H9 (cell line): Measurements from ENCODE around the gene ANKRD11. TPM values are rescaled to one million over a fixed set of nuclear protein-coding genes. Genes with fewer than 3 reads are reported as not detected.

Experiments
- DNase-seq: peaks from one replicate; pipeline ENCODE4 v3.0.0-alpha.2; 2017
- H2AFZ ChIP-seq: one replicate; pipeline ENCODE4 v1.6.1; 2013; ENCODE audit warnings: mild to moderate bottlenecking, low read length, control low read depth, moderate library complexity
- H2AK5ac ChIP-seq: 2 replicates; pipeline ENCODE4 v1.6.1; 2013; ENCODE audit warnings: low read length, control low read depth, mixed read lengths; ENCODE audit not compliant: insufficient read length
- H2BK120ac ChIP-seq: one replicate; pipeline ENCODE4 v1.6.1; 2013; ENCODE audit warnings: low read depth, mild to moderate bottlenecking, low read length, control low read depth, inconsistent platforms; ENCODE audit not compliant: poor library complexity, severe bottlenecking
- H2BK12ac ChIP-seq: 2 replicates; pipeline ENCODE4 v1.6.1; 2013; ENCODE audit warnings: low read length, control low read depth, mixed read lengths, low read depth; ENCODE audit not compliant: insufficient read length
- H2BK15ac ChIP-seq: 2 replicates; pipeline ENCODE4 v1.6.1; 2013; ENCODE audit warnings: low read depth, low read length, control low read depth
- H2BK20ac ChIP-seq: one replicate; pipeline ENCODE4 v1.6.1; 2013; ENCODE audit warnings: low read depth, mild to moderate bottlenecking, low read length, control low read depth, inconsistent platforms; ENCODE audit not compliant: poor library complexity, severe bottlenecking
- H2BK5ac ChIP-seq: 2 replicates; pipeline ENCODE4 v1.6.1; 2013; ENCODE audit warnings: low read length, control low read depth, mixed read lengths; ENCODE audit not compliant: insufficient read length
- H3K14ac ChIP-seq: 2 replicates; pipeline ENCODE4 v1.6.1; 2013; ENCODE audit warnings: low read length, control low read depth; ENCODE audit not compliant: insufficient read depth
- H3K18ac ChIP-seq: 2 replicates; pipeline ENCODE4 v1.6.1; 2013; ENCODE audit warnings: low read depth, mild to moderate bottlenecking, mixed read lengths, low read length, control low read depth; ENCODE audit not compliant: insufficient read length
- H3K23ac ChIP-seq: 2 replicates; pipeline ENCODE4 v1.6.1; 2013; ENCODE audit warnings: low read length, control low read depth, mixed read lengths, low read depth; ENCODE audit not compliant: insufficient read length
- H3K23me2 ChIP-seq: 2 replicates; pipeline ENCODE4 v1.6.1; 2013; ENCODE audit warnings: low read depth, mild to moderate bottlenecking, mixed read lengths, low read length, control low read depth; ENCODE audit not compliant: insufficient read length, poor library complexity, severe bottlenecking
- H3K27ac ChIP-seq: 2 replicates; pipeline ENCODE4 v1.5.1; 2013; ENCODE audit warnings: low read length, control low read depth, mixed read lengths, low read depth; ENCODE audit not compliant: insufficient read length
- H3K27me3 ChIP-seq: 2 replicates; pipeline ENCODE4 v1.6.1; 2013; ENCODE audit warnings: low read length, control low read depth, inconsistent platforms; ENCODE audit not compliant: insufficient read depth
- H3K4ac ChIP-seq: 2 replicates; pipeline ENCODE4 v1.6.1; 2013; ENCODE audit warnings: low read depth, mild to moderate bottlenecking, control low read depth, inconsistent platforms, low read length, moderate library complexity
- H3K4me1 ChIP-seq: 2 replicates; pipeline ENCODE4 v1.6.1; 2013; ENCODE audit warnings: low read length, control low read depth, inconsistent platforms; ENCODE audit not compliant: insufficient read depth
- H3K4me2 ChIP-seq: 2 replicates; pipeline ENCODE4 v1.6.1; 2013; ENCODE audit warnings: low read length, control low read depth, mixed read lengths; ENCODE audit not compliant: insufficient read length, insufficient read depth
- H3K56ac ChIP-seq: 2 replicates; pipeline ENCODE4 v1.6.1; 2013; ENCODE audit warnings: low read depth, mild to moderate bottlenecking, mixed read lengths, low read length, control low read depth; ENCODE audit not compliant: insufficient read length
- H3K79me1 ChIP-seq: 2 replicates; pipeline ENCODE4 v1.6.1; 2013; ENCODE audit warnings: low read depth, mild to moderate bottlenecking, moderate library complexity, low read length, control low read depth, inconsistent platforms; ENCODE audit not compliant: insufficient read depth, poor library complexity, severe bottlenecking
- H3K79me2 ChIP-seq: 2 replicates; pipeline ENCODE4 v1.6.1; 2013; ENCODE audit warnings: low read length, control low read depth, inconsistent platforms; ENCODE audit not compliant: insufficient read depth
- H3K9ac ChIP-seq: 2 replicates; pipeline ENCODE4 v1.6.1; 2013; ENCODE audit warnings: low read length, control low read depth, mixed read lengths; ENCODE audit not compliant: insufficient read length; ENCODE audit errors: extremely low read depth
- H3K9me3 ChIP-seq: one replicate; pipeline ENCODE4 v1.6.1; 2013; ENCODE audit warnings: low read depth, low read length, inconsistent platforms; ENCODE audit not compliant: control insufficient read depth
- H3T11ph ChIP-seq: one replicate; pipeline ENCODE4 v1.6.1; 2013; ENCODE audit warnings: mild to moderate bottlenecking, low read length, control low read depth, inconsistent platforms
- H4K20me1 ChIP-seq: one replicate; pipeline ENCODE4 v1.6.1; 2013; ENCODE audit not compliant: control insufficient read depth, insufficient read length, insufficient read depth
- H4K5ac ChIP-seq: 2 replicates; pipeline ENCODE4 v1.6.1; 2013; ENCODE audit warnings: low read depth, mild to moderate bottlenecking, mixed read lengths, low read length, control low read depth; ENCODE audit not compliant: insufficient read length
- H4K8ac ChIP-seq: replicated peaks from 2 replicates; pipeline ENCODE4 v1.6.1; 2013; ENCODE audit warnings: low read length, control low read depth, mixed read lengths, low read depth; ENCODE audit not compliant: insufficient read length
- H4K91ac ChIP-seq: 2 replicates; pipeline ENCODE4 v1.6.1; 2013; ENCODE audit warnings: low read depth, mild to moderate bottlenecking, moderate library complexity, mixed read lengths, low read length, control low read depth; ENCODE audit not compliant: insufficient read length
- H3K27ac Mint-ChIP-seq, 3 experiments: 2 replicates in 2 of 3; 3 replicates in 1 of 3; pipeline ENCODE4 v1.8.0; 2020 to 2021; ENCODE audit warnings: mixed read lengths in 3 of 3, mild to moderate bottlenecking in 1 of 3, moderate library complexity in 1 of 3
- H3K27me3 Mint-ChIP-seq: 2 replicates; pipeline ENCODE4 v1.8.0; 2021; ENCODE audit warnings: low read depth, mild to moderate bottlenecking, moderate library complexity, mixed read lengths
- H3K36me3 Mint-ChIP-seq, 3 experiments: 2 replicates in 2 of 3; 3 replicates in 1 of 3; pipeline ENCODE4 v1.8.0; 2020 to 2021; ENCODE audit warnings: low read depth in 3 of 3, mixed read lengths in 3 of 3; ENCODE audit not compliant: insufficient read depth in 1 of 3
- H3K4me1 Mint-ChIP-seq, 2 experiments: 2 replicates each; pipeline ENCODE4 v1.8.0; 2020; ENCODE audit warnings: mixed read lengths in 2 of 2
- H3K4me3 Mint-ChIP-seq, 2 experiments: 2 replicates in 1 of 2; 3 replicates in 1 of 2; pipeline ENCODE4 v1.8.0; 2020 to 2021; ENCODE audit warnings: mild to moderate bottlenecking in 2 of 2, mixed read lengths in 2 of 2, moderate library complexity in 1 of 2
- H3K9me3 Mint-ChIP-seq, 2 experiments: 2 replicates in 1 of 2; 3 replicates in 1 of 2; pipeline ENCODE4 v1.8.0; 2020; ENCODE audit warnings: mild to moderate bottlenecking in 2 of 2, mixed read lengths in 2 of 2, moderate library complexity in 1 of 2
- WGBS: extraction: QIAGEN DNeasy Blood & Tissue Kit; methylation state at CpG from one replicate; pipeline ENCODE4 v1.1.7; 2013; ENCODE audit warnings: missing lambda C conversion rate, low lambda C conversion rate, mixed read lengths; ENCODE audit not compliant: insufficient read length; ENCODE audit errors: extremely low coverage; 5-methylcytosine and 5-hydroxymethylcytosine counted together
- total RNA-seq: library from RNA; stranded (reverse); gene quantifications from 2 replicates; pipeline ENCODE4 v1.2.1, GENCODE V29; 2021
- TF ChIP-seq, protein P1 (sequence below): fragments of 200-600 bp; sonication (generic); conservative IDR thresholded peaks from 3 replicates; pipeline ENCODE4 v1.8.0; 2021; ENCODE audit warnings: antibody characterized with exemption, mild to moderate bottlenecking

Gene ANKRD11
- total RNA-seq, 1 experiment from 2014 or later: 181 TPM

DNA sequence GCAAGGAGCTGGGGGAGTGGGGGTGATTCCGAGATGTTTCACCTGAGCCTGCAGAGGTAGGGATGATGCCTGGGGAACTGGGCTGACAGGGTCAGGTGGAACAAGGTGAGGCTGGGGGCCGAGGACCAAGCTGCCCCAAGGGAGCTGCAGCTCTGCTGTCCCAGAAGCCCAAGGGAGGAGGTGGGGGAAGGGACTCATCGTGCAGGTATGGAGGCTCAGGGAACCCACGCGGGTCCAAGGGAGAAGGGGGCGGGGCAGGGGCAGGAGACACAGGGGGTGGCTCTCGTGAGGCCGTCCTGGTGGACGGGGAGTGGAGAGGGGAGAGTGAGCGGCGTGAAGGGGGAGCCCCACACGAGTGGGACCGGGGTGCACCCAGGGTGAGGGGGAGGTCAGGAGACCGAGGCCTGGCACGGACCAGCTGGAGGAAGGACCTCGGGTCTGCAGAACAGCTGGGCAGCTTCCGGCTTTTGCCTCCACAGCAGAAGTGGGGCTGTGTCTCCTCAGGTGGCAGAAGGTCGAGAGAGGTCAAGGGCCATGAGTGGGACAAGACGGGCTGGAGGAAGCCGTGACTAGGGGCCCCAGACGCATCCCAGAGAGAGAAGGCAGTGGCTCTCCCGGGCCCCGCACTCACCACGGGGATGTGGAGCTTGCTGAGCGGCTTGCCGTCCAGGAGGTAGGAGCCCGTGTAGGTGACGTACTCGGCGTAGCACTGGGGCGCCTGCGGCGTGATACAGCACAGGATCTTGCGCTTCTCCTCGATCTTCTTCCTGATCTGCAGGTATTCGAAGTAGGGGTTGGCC is 211.7 kb downstream of the ANKRD11 start:
- TF ChIP-seq, protein P1, sequence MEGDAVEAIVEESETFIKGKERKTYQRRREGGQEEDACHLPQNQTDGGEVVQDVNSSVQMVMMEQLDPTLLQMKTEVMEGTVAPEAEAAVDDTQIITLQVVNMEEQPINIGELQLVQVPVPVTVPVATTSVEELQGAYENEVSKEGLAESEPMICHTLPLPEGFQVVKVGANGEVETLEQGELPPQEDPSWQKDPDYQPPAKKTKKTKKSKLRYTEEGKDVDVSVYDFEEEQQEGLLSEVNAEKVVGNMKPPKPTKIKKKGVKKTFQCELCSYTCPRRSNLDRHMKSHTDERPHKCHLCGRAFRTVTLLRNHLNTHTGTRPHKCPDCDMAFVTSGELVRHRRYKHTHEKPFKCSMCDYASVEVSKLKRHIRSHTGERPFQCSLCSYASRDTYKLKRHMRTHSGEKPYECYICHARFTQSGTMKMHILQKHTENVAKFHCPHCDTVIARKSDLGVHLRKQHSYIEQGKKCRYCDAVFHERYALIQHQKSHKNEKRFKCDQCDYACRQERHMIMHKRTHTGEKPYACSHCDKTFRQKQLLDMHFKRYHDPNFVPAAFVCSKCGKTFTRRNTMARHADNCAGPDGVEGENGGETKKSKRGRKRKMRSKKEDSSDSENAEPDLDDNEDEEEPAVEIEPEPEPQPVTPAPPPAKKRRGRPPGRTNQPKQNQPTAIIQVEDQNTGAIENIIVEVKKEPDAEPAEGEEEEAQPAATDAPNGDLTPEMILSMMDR: no peak
- H4K20me1 ChIP-seq: no peaks in the 10 kb centered on the region
- no peaks in the 10 kb centered on the region for H3K4me1 Mint-ChIP-seq
- H3K4me3 Mint-ChIP-seq: no peak overlapping the region
- WGBS: no CpG with 5 or more reads among the region's 36 CpGs
- no peak overlapping the region for H3K9ac ChIP-seq
- H4K91ac ChIP-seq: no peak overlapping the region
- no peak overlapping the region for H2AK5ac ChIP-seq
- no peak for DNase-seq
- no peak overlapping the region for H3K27ac ChIP-seq
- no peak overlapping the region for H2BK20ac ChIP-seq
- H2BK120ac ChIP-seq: no peak overlapping the region
- H3K4ac ChIP-seq: no peak overlapping the region
- H3K79me2 ChIP-seq: no peaks in the 10 kb centered on the region; the same call in 1 of the 2 replicates
- H3K23ac ChIP-seq: no peak overlapping the region
- no peaks in the 10 kb centered on the region for H3K9me3 Mint-ChIP-seq
- no peaks in the 10 kb centered on the region for H3K4me1 ChIP-seq
- H4K5ac ChIP-seq: no peak overlapping the region
- H3K4me2 ChIP-seq: no peak overlapping the region
- H3K27ac Mint-ChIP-seq: peak overlapping the region in 1 of 3 experiments; percentile 93; a peak in 3 of 7 replicates
- no peak overlapping the region for H2BK15ac ChIP-seq
- H3K18ac ChIP-seq: no peak overlapping the region
- no peaks in the 10 kb centered on the region for H3K9me3 ChIP-seq
- no peak overlapping the region for H3T11ph ChIP-seq
- no peak overlapping the region for H3K56ac ChIP-seq
- no peak overlapping the region for H3K14ac ChIP-seq
- H3K23me2 ChIP-seq: no peaks in the 10 kb centered on the region
- peaks cover 3% of the 10 kb centered on the region for H3K79me1 ChIP-seq
- no peak overlapping the region for H2BK5ac ChIP-seq
- H2BK12ac ChIP-seq: no peak overlapping the region
- H2AFZ ChIP-seq: no peak overlapping the region
- no peaks in the 10 kb centered on the region for H3K27me3 Mint-ChIP-seq
- H3K27me3 ChIP-seq: no peaks in the 10 kb centered on the region
- no peak overlapping the region for H4K8ac ChIP-seq
- H3K36me3 Mint-ChIP-seq: peaks cover 18 to 54% (median 54%) of the 10 kb centered on the region in 3 experiments
